Activated T-cell treated with anti-CD3 and anti-CD28 coated beads, Interleukin-2, amount 50 U/mL, for 48 hours (primary cell): ENCODE results near the gene LHFPL6.

Experiments
- DNase-seq, 2 experiments: peaks; one replicate each; pipeline ENCODE4 v3.0.0-alpha.2; 2020

LHFPL6 gene

DNA sequence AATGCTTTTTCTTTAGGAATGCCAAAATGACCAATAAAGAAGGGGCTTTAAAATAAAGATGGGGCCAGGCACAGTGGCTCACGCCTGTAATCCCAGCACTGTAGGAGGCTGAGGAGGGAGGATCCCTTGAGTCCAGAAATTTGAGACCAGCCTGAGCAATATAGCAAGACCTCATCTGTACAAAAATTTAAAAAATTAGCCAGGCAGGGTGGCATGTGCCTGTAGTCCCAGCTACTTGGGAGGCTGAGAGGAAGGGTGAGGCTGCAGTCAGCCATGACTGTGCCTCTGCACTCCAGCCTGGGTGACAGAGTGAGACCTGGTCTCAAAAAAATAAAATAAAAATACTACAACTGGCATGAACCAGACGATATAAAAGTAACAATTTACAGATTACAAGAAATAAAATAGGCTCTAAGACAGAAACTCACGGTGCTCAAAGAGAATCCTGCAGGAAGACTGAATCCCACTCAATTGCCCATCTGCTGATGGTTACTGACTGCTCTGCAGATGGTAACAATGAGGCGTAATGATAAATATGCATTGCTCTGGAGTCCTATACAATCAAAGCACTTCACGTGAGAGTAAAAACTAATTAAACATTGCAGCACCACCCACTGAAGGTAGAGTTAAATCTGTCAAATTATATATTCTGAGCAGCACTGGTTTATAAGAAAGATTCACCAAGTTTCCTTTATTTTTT lies 93.2 kb downstream of the LHFPL6 start:
- DNase-seq = no peak

DNA sequence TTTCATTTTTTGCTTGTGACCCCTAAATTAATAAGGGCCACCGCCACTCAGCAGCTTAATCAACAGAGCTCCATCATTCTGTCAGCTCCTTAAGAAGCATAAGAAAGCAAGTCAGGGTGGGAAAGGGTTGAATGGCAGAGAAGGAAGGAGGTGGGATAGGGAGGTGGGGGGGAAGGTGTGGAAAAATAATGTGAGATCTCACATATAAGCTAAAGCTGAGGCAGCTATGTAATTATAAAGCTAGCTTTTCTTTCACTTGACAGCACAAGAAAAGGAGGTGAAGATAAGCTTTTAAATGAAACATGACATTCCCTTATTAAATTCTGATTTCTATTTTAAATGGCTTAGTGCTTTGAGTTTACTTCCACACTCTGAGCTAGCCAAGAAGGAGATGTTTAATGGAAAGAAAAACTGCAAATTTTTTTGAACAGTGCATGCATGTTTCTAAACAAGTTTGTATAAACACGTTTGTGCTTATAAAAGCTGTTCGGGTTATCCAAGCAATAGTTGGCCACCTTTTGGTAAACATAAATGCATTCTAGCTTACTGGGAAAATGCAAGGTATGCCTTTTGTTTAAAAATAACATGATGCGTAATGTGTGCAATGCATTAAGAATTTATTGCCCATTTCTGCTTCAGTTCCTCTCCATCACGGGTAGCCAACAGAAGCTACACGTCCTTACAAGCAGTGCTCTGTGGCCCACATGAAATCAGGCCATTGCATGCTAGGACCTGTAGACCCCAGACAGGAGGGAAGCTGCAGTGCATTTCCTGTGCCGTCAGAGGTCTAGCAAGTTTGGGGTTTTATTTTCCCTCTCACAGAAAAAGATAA lies 96.2 kb downstream of the LHFPL6 start:
- no peak for DNase-seq

DNA sequence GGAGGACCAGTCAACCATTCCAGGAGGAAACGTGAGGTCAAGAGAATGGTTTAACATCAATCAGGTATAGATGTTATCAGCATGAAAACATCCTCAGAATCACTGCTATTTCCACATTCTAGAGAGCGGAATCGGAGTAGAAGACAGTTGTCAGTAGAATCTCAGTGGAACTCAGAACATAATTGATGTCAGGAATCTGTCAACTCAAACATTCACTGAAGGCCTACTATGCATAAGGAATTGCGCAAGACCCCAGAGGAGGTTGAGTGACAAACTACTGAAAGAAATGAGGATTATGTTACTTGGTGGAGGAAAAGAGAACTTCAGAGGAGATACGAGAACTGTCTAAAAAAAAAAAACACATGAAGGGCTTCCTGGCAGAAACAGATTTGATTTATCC lies 97.8 kb downstream of the LHFPL6 start:
- no peak for DNase-seq

DNA sequence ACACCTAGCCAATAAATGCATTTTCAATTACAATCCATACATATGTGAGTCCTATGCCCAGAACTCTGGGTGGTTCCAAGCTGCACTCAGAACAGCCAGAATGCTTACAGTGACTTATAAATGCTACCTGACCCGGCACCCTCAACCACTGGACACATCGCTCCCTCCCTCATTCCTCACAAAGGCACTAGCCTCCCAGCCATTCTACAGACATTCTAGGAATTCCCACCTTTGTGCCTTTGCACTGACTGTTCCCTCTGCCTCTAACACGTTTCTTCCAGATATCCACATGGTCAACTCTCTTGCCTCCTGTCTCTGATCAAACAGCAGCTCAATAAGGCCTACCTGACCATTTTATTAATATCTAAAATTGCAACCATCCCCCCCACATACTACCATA lies 99.9 kb downstream of the LHFPL6 start:
- no peak for DNase-seq

DNA sequence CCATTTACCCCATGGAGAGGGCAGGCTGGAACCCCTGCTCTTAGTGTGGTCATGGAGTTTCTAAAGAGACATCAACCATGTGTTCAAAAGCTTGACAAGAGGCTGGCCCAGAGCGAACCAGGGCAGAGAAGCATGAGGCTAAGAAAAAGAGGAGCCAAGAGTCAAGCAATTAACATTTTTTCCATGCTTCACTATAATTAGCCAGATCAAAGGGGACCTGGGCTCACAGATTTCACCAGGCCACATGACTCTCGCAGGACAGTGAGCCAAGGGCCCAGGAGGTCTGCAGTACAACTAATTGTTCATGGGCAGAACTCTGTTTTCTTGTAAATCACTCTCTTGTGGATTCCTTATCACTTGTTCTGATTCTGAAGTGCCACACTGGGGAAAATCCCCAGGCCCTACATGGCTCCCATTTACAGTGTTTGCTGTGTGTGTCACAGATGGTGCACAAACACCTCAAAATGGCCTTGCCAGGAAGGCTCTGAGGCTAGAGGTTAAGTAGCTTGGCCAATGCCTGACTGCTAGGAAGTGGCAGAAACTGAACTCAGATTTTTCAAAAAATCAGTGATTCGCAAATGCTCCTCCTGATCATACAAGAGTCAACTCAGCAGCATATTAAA lies 101.2 kb downstream of the LHFPL6 start:
- no peak for DNase-seq

DNA sequence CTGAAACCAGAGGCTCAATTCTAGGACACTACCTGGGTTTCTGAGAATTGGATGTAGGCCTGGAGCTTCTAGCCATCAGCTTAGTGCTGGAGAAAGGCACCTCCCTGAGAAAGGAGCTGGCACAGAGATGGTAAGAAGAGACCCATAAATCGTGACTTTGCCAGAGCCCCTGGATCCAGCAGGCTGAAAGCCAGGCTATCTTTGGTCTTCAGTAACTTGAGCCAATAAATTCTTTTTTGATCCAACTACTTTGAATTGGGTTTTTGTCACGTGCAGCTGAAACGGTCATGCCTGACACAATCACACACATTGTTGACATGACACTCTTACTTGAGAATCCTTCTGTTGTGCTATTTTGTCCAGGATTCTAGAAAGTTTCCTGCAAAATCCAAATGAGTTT lies 103.4 kb downstream of the LHFPL6 start:
- DNase-seq = no peak

DNA sequence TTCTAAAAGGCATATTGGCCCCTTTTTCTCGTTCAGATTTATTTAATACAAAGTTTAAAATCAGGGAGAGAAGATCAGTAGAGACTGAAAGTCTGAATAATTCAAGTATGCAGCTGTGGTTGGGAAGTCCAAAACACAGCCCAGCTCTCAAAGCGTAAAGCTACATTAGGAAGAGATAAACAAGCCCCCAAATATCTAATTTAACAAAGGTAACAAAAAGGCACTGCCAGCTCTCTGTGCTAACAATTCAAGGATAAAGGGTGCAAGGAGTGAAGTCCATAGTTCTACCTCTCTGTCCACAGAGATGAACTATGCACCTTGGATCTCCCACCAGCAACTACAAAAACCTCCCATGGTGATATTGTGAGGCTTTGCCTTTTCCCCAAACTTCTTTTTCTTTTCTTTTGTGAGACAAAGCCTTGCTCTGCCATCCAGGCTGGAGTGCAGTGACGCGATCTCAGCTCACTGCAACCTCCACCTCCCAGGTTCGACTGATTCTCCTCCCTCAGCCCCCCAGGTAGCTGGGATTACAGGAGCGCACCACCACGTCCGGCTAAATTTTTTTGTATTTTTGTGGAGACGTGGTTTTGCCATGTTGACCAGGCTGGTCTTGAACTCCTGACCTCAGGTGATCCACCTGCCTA lies 104.4 kb downstream of the LHFPL6 start:
- no peak for DNase-seq

DNA sequence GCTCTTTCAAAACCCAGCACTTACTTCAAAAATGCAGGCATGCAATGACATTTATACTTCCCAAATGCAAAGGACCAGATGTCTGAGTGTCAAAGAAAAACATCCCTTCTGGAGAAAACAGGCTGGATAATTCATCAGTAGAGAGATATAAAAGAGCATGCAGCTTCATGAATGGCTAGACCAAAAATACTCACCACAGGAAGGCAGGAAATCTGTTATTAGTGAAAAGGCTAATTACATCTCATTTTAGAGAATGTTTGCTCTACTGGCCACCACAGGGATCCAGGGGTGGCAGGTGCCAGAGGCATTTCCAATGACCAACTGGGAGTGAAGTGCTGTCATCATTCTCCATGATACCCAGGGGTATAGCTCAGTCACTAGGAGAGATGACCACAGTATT lies 106.5 kb downstream of the LHFPL6 start:
- no peak for DNase-seq

DNA sequence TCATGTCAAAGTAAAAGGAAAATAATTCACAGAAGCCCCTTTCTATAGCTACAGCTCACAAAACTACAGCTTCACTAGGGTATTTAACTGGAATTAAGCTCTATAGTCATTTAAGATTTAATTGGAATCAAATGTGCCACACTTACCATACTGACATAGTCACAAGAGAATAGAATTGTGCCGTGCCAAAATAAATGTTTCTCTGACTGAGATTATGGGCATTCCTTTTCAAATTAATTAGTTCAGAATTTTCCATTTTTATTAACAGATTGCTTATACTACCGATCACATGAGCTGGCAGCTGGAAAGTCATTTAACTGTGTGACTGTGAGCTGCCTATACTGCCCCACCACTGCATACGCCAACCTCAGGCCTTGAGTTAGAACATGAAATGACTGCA lies 108.4 kb downstream of the LHFPL6 start:
- DNase-seq = no peak

DNA sequence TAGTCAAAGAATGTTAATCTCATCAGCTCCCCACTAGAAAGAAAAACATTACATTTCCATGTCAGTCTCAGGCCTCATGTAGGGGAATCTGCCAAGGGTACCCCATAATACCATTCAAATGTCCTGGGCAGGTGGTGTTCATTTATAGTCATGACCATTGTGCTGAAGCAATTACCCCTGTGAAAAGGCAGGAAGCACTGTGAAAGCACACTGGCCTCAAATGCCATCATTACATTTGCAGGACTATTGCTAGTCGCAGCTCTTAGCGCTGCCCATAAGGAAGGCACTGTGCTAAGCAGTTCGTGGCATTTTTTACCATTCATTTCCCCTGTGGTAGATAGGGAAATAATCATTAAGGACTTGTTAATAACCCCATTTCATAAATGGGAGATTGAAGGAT lies 109.0 kb downstream of the LHFPL6 start:
- no peak for DNase-seq

DNA sequence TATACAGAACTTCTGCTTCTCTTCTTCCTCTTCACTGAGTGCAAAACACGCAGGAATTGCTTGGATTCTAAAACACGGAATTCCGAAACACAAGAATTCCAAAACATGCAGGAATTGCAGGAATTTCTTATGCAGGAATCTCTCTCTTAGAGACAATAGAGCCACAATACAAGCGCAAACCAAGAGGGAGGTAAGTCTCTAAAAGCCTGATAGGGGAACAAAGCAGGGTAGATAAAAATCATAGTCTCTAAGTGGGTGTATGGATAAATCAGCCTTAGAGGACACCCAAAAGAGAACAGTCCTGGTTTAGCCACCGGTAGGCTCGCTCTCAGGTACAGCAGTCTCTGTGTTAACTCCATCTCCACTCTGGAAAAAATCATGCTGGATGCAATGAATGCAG lies 112.9 kb downstream of the LHFPL6 start:
- no peak for DNase-seq

DNA sequence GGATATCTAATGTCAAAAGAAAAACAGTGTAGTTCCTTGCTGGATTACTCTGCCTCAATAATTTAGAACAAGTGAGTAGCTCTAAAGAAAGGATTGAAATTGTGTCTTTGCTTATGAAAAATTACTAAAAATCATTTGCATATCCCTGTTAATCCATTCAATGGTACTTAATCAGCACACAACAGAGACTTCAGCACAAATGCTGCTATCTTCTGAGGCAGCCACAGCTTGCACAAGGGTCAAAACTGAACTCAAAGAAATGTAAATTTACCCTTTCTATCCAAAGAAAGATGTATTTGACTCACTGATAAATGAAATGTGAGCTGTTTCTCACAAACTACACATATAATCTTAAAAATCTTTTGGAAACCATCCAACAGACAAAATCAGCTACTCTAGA lies 116.2 kb downstream of the LHFPL6 start:
- DNase-seq = no peak

DNA sequence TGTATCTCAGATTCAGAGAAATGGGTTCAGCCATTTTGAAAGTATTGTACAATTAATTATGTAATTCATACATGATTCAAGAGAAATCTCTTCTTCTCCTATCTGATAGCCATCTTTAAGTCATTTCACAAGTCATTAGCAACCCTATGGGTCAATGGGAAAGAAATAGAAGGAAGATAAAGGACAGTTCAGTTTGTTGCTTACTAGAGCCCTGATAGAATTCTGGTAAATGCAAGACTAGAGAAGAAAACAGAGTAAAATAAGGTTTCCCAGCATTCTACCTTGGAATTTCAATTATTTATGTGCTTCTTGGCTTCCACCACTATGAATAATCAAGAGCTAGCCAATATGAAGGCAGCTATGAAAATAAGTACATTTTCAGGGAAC lies 117.7 kb downstream of the LHFPL6 start:
- DNase-seq = no peak

DNA sequence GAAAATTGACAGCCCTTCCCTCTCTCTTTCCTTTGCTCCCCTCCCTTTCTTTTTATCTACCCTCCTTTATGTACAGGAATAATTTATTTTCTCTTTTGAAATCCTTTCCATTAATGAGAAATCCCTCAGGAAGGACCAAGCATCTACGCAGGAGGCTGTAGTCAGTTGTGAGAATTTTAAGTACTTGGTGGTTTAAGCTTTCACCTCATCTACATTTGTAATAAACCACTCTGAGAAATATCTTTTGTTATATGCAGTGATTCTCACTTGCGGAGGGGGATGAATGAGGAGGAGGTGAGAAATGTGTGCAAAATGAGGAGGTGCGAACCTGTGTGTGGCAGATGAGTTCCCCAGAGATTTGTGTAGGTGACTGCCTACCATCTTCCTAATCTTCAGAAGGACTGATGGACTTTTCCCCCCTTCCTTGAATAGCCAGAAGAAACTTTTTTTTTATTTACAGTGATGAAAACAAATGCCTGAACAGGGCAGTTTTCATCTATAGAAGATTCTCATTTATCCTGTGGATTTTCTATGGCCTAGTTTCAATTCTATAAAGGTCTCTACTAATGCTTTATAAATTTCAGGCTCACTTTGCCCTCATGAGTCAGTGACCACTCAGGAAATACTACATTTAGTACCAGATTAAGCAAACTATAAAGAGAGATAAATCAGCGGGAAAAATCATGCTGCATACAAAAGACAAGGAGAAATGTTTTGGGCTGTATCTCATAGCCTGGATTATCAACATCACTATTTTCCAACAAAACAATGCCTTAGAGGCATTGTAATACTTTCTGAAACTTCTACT lies 118.3 kb downstream of the LHFPL6 start:
- no peak for DNase-seq

DNA sequence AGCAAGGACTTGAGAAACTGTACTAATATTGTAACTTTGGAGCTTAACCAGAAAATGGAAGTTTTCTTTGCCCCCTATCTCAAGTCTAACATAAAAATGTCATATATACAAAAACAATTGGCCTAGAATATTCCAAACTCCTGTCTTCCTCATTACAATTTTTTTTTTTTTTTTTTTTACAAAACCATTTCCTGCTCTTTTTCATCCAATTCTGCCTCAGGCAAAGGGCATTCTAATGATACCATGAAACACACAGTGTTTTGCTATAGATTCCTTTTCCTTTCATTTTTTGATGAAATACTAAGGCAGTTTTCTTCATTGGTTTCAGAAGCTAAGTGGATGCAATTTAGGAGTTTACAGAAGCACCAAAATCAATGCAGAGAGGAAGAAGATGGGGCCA lies 119.7 kb downstream of the LHFPL6 start:
- no peak for DNase-seq

DNA sequence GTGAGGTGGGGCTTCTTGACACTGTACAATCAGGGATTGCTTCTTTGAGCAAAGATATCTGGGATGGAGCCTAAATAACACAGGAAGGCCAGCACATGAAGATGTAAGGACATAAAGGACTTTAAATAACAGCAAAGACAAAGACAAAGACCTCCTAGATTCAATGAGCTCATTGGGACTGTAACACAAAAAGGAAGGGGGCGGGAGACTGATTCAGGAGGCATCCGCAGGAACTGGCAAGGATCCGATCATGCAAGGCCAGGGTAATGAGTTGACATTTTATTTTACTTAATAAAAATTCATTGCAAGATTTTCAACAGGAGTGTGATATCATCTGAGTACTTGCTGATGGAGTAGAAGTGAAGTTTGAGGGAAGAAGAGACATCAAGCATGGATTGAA lies 121.5 kb downstream of the LHFPL6 start:
- no peak for DNase-seq

DNA sequence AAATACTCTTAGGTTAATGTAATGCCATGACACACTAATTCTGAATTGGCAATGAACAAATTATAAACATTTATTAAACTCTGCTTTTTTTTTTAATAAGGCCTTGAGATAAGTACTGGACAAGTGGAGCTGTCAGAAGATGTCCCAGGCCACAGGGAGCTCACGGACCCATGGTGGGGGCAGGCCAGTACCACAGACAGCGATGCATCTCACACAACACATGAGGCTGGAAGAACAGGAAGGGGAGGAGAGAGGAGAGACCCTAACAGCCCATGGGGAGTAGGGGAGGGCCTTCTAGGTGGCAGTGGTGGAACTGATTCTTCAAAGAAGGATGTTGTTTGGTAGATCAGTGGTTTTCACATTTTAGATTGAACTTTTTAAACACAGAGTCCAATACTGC lies 128.4 kb downstream of the LHFPL6 start:
- no peak for DNase-seq

DNA sequence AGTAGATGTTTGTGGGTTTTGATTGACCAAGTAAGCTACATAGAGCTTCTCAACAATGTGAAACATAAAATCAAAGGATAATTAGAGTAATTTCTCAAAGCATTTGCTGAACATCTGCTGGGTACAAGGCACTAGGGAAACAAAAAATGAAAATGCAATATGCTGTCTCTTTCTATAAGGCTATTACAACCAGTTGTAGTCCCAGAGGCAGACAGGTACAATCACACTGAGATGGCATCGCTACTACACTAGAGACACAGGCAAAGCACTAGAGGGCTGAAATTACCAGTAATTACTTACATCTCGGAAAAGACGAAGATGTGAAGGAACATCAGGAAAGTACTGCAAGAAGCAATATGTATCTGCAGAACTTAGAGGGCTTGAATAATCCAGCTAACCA lies 133.3 kb downstream of the LHFPL6 start:
- DNase-seq = no peak

DNA sequence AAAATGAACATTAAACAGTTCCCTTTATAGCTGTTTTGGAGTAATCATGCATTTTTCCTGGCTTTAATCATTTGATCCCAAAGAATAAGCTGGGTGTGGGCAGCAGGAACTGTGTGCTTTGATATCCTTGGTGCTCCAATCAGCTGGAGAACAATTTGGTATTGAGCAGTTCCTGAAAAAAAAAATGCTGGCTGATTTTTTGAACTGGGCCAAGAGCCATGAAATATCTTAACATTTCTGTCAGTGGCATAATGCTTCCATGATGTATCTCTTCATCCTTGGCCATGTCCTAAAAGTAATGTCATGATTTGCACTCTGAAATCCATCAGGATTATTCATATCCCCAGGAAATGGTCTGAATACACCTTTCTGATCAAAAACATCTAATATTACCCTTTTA lies 134.7 kb downstream of the LHFPL6 start:
- DNase-seq = no peak

DNA sequence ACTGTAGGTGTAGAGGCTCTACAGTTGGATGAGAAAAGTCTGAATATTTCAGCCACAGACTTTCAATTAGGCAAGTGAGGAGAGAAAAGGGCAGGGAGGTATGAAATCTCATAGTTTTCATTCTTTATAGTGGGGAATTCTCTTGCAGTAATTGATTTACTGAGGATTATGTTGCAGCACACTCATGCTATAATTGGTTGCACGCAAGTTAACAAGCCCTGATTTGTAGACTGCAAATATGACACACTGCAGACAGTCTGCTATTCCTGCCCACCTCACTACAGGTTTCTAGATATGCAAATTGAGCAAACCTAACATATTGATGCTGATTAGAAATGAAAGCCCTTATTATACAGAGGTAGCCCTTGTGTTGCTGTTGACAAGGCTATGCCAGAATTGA lies 139.4 kb downstream of the LHFPL6 start:
- no peak for DNase-seq

DNA sequence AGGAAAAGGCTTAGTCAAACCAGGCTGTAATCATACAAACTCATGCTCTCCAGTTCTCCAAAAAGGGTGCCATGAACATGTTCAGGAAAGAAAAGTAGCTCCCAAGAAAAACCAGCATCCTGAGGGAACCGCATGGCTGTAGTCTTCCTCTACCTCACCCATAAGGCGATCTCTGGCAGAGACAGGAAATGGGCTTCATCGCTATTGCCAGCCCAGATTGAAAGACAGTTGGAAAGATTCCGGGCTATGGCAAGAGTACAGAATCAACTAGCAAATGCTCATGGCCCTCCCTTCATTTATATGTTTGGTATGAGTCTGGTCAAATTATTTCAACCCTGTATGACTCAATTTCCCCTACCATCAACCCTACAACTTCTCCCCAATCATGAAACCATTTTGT lies 140.1 kb downstream of the LHFPL6 start:
- no peak for DNase-seq

DNA sequence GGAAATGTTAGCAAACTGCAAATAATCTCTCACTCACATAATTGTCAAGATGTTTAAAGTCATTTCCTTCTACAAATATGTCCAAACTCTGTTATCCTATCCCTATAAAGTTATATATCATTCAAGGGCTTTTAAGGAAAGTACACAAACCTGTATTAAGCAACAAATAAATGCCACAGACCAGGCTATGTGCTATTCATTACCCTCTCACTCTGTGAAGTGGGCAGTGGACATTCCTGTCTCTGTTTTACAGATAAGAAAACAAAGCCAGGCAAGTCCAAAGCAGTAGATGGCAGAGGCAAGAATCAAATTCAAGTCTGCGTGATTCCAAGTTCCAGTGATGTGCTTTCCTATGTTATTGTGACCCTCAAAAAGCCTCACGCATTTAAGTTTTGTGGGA lies 140.6 kb downstream of the LHFPL6 start:
- no peak for DNase-seq
